GM19452 (cell line): ENCODE measurements around the gene ZCCHC8.
"Not testable (repeated sequence)": the region's sequence is repeated elsewhere in the genome, so short reads cannot be mapped to it uniquely, and the experiment has no call there.

ENCODE experiments used
- ATAC-seq: cut with Tn5 transposase; IDR thresholded peaks from one replicate; pipeline ENCODE4 v1.9.1; 2021; ENCODE audit not compliant: unreplicated experiment

The ZCCHC8 gene

DNA sequence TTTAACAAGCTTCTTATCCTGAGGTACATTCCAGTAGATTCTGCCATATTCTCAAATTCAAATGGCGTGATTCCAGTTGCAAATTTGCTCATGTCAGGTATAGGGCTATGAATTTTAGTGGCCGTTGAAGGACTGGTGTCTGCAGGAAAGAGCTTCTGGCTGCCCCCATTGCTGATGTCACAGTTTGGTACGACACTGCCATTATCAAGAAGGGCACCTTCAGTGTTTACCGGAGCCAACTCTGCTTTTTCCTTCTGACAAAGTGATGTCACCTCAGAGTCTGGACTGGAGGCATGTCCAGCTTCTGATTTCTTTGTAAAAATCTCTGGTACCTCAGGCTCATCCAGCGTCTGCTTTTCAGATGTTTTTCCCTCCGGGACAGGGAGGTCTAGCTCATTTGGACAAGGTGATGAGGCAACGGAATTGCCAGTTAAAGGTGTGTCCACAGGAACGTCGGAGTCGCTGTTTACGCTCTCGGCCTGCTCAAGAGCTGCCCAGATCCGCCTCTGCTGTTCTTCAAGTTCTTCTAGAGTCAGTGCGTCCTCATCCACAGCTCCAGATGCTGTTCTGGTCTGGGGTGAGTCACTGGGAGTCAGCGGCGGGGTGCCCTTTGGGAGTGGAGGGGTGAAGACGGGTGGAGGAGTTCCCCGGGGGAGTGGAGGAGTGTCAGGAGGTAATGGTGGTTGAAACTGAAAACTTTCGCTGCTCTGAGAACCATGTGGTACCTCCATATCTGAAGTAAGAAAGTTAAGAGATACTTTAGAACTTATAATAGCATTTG is 27.0 kb downstream of the ZCCHC8 start:
- ATAC-seq: no peak

DNA sequence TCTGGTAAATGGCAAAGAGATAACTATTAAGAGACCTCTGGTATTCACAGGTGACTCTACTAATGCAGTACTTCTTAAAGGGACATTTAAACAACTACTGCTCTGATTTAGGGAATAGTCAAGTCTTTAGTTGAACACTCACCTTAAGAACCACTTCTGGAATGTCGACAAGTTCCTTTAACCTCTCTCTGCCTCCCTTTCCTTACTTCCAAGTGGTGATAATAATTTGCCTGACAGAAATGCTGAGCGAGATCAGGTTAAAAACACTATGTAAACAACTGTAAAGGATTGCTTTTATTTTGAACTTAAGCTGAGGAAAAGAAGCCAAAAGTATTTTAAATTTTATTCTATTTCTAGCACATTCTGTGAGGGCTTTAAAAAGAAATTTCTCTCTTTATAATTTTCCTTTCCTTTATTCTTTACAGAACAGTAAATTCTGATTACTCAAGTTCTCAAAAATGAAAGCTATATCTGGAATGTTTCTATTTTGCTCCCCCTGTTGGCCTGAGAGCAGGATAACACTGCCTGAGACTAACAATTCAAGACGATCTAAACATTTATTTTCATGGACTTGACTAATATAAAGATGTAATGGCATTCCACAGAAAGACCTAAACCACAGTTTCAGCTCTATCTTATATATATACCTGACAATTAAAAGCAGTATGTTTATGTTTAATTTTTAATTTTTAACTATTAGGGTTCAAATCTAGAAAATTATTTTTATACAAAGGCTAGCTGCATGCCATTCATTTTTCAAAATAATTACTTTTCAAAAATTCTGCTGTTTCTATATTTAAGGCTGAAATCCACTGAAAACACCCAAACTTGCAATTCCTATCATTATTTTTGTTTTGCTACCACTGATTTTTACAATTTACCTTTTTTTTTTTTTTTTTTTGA is 29.2 kb downstream of the ZCCHC8 start:
- no peak for ATAC-seq

DNA sequence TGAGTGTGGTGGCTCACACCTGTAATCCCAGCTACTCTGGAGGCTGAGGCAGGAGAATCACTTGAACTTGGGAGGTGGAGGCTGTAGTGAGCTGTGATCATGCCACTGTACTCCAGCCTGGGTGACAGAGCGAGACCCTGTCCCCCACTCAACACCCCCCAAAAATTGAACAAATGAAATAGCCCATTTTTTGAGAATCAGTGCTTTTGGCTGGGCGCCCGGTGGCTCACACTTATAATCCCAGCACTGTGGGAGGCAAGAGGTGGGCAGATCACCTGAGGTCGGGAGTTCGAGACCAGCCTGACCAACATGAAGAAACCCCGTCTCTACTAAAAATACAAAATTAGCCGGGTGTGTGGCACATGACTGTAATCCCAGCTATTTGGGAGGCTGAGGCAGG is 30.2 kb downstream of the ZCCHC8 start:
- not testable (repeated sequence) for ATAC-seq

DNA sequence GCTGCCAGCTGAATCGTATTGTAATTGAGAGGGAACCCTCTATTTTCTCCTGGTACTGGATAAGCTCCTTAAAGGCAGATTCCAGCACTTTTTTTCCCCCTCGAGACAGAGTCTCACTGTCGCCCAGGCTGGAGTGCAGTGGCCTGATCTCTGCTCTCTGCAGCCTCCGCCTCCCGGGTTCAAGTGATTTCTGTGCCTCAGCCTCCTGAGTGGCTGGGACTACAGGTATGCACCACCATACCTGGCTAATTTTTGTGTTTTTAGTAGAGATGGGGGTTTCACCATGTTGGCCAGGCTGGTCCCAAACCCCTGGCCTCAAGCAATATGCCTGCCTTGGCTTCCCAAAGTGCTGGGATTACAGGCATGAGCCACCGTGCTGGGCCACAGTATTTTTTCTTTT is 30.9 kb downstream of the ZCCHC8 start:
- ATAC-seq: not testable (repeated sequence)

DNA sequence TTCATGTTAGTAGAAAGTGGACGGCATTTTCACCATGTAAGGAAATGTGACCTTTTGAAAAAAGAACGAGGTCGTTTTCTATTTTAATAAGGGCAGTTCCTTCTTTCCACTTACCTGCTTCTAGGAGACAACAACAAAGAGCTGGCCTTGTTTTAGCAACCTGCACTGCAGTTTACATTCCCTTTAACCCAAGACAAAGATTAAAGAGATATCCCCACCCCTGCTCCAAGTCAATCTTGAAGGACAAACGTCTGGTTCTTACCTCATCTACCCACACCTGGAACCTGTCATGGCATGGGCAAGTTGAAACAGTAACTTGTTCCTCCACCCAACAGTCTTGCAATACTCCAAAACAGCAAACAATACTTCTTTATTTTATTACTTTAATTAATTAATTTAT is 32.7 kb downstream of the ZCCHC8 start:
- no peak for ATAC-seq

DNA sequence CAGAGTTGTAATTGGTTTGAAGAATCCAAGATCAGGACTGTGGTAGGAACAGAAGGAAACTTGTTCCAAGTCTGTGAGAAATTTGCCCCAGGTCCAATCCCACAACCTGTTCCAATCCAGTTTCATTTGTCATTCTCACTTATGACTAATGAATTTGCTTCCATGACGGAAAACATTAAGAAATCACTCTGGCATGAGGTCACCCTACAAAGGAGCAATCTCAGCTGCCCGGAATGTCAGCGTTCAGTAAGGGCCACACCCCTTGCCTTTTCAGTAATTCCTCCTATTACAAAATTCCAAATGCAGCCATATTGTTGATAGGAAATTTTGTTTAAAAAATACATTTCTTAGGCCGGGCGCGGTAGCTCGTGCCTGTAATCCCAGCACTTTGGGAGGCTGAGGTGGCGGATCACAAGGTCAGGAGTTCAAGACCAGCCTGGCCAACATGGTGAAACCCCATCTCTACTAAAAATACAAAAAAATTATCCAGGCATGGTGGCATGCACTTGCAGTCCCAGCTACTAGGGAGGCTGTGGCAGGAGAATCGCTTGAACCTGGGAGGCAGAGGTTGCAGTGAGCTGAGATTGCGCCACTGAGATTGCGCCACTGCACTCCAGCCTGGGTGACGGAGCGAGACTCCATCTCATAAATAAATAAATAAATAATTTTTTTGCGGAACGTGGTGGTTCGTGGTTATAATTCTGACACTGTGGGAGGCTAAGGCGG is 36.3 kb downstream of the ZCCHC8 start:
- ATAC-seq: not testable (repeated sequence)

DNA sequence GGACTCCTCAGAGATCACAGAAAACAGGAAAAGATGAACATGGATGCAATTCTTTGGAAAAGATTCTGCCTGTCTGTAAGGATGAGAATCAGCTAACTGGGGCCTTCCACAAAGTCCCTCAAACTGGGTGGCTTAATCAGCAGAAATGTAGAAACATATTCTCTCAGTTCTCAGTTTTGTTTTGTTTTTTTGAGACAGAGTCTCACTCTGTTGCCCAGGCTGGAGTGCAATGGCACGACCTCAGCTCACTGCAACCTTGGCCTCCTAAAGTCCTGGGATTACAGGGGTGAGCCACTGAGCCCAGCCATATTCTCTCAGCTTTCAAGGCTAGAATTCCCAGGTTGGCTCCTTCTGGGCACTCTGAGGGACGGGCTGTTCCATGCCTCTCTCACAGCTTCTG is 40.1 kb downstream of the ZCCHC8 start:
- no peak for ATAC-seq

DNA sequence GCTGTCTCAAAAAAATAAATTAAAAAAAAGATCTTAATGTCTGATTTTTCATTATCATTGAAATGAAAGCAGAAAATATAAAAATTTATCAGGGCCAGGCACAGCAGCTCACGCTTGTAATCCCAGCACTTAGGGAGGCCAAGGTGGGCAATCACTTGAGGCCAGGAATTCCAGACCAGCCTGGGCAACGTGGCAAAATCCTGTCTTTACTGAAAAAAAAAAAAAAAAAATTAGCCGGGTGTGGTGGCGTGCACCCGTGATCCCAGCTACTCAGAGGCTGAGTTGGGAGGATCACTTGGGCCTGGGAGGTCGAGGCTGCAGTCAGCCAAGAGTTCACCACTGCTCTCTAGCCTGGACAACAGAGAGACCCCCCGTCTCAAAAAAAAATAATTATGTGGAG is 40.7 kb downstream of the ZCCHC8 start:
- ATAC-seq: no peak

DNA sequence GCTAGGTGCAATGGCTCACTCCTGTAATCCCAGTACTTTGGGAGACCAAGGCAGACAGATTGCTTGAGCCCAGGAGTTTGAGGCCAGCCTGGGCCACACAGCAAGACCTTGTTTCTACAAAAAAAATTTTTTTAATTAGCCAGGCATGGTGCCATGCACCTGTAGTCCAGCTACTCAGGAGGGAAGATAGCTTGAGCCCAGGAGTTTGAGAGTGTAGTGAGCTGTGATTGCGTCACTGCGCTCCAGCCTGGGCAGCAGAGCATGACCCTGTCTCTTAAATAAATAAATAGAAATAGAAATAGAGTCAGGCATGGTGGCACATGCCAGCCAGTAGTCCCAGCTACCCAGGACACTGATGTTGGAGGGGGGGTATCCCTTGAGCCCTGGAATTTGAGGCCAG is 41.5 kb downstream of the ZCCHC8 start:
- ATAC-seq: no peak

DNA sequence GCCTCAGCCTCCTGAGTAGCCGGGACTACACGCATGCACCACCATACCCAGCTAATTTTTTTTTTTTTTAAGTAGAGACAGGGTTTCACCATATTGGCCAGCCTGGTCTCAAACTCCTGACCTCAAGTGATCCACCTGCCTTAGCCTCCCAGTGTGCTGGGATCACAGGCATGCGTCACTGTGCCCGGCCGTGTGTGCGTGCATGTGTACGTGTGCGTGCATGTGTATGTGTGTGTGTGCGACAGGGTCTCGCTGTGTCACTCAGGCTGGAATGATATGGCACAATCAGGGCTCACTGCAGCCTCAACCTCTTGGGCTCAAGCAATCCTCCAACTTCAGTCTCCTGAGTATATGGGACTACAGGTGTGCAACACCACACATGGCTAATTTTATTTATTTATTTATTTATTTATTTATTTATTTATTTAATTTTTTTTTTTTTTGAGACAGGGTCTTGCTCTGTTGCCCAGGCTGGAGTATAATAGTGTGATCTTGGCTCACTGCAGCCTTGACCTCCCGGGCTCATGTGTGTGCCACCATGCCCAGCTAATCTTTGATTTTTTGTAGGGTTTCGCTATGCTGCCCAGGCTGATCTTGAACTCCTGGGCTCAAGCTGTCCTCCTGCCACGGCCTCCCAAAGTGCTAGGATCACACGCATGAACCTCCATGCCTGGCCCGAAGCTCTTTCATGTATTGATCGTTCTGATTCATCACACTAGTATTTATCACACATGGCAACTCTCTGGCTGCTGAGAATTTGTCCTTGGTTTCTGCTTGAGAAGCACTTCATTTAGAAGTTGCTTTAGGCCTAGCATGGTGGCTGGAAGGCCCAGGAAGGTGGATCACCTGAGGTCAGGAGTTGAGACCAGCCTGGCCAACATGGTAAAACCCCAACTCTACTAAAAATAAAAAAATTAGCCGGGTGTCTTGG is 42.4 kb downstream of the ZCCHC8 start:
- ATAC-seq: no peak

DNA sequence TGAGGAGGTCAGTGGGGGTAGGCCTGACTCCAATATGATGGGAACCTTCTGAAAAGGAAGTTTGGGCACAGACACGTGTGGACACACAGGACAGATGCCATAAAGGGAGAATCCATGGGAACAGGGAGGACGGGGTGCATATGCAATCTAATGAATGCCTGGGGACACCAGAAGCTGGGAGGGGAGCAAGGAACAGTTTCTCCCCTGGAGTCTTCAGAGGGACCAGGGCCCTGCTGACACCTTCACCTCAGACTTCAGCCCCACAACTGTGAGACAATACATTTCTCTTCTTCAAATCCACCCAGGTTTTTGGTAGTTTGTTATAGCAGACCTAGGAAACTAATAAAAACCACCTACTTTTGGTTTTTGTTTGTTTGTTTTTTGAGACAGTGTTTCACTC is 43.1 kb downstream of the ZCCHC8 start:
- no peak for ATAC-seq

DNA sequence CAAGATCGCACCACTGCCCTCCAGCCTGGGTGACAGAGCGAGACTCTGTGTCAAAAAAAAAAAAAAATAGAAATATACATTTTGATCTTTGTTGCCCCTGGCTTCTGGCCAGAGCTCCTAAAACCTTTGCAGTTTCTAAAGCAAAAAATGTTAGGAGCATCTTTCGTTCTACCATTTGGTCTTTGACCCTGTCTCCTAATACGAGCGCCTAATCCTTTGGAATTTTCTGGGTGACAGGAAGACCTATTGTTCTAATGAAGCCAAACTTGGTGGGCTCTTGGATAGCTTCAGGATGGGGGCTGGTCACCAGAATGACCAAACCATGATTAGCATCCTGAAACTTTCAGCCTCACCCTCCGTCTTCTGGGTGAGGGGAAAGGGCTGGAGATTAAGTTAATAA is 46.0 kb downstream of the ZCCHC8 start:
- no peak for ATAC-seq

DNA sequence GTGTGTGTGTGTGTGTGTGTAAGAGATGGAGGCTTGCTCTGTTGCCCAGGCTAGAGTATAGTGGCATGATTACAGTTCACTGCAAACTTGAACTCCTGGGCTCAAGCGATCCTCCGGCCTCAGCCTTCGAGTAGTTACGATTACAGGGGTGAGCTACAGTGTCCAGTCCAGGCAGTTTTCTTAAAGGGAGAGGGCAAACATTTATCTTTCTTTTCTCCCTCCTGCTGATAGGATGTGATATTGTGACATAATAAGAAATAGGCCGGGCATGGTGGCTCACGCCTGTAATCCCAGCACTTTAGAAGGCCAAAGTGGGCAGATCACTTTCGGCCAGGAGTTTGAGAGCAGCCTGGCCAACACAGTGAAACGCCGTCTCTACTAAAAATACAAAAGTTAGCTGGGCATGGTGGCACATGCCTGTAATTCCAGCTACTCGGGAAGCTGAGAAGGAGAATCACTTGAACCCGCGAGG is 46.4 kb downstream of the ZCCHC8 start:
- ATAC-seq: no peak

DNA sequence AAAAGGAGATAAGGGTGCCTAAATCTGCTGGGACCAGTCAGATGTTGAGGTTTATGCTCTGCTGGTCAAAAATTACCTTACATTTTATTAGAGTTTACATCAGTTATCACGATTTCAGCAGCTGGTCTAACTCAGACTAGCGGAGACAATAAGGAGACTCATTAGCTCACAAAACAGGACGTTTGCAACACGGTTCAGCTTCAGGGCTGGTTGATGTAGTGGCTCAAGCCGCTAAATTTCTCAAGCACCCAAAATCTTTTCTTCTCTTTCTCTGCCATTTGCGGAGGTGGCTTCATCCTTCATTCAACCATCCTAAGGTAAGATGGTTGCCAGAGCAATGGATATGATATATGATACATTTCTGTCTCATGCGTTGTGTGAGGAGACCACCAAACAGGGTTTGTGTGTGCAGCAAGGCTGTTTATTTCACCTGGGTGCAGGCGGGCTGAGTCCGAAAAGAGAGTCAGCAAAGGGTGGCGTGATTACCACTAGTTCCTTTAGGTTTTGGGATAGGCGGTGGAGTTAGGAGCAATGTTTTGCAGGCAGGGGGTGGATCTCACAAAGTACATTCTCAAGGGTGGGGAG is 47.9 kb downstream of the ZCCHC8 start:
- ATAC-seq: no peak

DNA sequence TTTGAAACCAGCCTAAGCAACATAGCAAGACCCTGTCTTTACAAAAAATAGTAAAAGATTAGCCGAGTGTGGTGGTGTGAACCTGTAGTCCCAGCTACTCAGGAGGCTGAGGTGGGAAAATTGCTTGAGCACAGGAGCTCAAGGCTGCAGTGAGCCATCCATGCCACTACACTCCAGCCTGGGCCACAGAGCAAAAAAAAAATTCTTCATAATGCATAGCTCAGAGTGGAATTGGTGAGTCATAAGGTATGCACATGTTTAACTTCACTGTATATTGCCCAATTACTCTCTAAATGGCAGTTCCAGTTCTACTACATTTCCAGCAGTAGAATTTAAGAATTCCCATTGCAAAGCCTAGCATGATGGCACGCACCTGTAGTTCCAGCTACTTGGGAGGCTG is 51.4 kb downstream of the ZCCHC8 start:
- ATAC-seq: no peak

DNA sequence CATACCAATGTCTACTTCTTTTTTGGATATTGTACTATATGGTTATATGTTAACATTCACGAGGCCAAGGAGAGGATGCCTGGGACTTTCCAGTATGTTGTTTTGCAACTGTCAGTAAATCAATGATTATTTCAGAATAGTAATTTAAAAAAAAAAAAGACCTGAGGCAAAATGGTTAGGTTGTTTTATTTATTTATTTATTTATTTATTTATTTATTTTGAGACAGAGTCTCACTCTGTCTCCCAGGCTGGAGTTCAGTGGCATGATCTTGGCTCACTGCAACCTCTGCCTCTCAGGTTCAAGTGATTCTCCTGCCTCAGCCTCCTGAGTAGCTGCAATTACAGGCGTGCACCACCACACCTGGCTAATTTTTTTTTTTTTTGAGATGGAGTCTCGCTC is 52.9 kb downstream of the ZCCHC8 start:
- not testable (repeated sequence) for ATAC-seq

DNA sequence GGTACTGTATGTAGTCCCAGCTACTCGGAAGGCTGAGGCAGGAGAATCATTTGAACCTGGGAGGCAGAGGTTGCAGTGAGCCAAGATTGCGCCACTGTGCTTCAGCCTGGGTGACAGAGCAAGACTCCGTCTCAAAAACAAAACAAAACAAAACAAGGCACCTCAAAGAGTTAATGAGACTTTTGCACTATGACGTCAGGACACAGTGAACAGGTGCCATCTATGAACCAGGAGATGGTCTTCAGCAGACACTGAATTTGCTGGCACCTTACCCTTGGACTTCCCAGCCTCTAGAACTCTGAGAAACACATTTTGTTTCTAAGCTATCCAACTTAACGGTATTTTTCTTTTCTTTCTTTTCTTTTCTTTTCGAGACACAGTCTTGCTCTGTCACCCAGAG is 54.3 kb downstream of the ZCCHC8 start:
- ATAC-seq: not testable (repeated sequence)

DNA sequence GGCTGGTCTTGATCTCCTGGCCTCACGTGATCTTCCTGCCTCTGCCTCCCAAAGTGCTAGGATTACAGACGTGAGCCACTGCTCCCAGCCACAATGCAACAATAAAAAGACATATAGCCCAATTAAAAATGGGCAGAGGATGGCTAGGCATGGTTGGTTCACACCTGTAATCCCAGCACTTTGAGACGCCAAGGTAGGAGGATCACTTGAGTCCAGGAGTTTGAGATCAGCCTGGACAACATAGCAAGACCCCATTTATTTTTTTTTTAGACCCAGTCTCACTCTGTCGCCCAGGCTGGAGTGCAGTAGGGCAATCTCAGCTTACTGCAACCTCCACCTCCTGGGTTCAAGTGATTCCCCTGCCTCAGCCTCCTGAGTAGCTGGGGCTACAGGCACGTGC is 56.7 kb downstream of the ZCCHC8 start:
- not testable (repeated sequence) for ATAC-seq

DNA sequence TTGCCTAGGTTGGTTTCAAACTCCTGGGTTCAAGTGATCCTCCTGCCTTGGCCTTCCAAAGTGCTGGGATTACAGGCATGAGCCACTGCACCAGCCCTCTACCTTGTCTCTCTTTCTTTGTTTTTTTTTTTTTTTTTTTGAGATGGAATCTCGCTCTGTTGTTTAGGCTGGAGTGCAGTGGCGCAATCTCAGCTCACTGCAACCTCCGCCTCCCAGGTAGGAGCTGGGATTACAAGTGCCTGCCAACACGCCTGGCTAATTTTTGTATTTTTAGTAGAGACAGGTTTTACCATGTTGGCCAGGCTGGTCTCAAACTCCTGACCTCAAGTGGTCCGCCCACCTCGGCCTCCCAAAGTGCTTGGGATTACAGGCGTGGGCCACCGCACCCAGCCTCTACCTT is 61.9 kb downstream of the ZCCHC8 start:
- not testable (repeated sequence) for ATAC-seq

DNA sequence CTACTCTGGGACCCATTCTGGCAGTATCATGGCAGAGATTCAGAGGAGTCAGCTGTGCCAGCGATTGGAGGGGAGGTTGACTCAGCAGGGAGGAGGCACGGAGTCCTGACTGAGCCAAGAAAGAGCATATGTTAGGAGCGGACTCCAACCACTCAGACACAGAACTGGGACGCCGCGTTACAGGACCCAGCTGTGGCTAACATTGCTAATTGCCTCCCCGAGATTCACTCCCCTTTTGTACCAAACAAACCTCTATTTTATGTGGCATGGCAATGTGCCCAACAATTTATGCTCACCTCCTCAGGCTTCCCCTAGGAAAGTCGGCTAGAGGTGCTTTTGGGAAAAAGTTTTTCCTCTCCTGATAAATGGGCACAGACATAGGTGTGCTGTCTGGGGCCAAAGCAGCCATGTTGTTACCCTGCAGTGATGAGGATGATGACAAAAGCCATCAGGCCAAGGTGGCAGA is 63.0 kb downstream of the ZCCHC8 start:
- no peak for ATAC-seq
